Hematopoietic multipotent progenitor cell treated with erythropoietin and hydrocortisone succinate and interleukin-3 and kit ligand, for 17 days (in vitro differentiated cells): ENCODE results near the gene EXOC3L4.

ENCODE experiments used
- DNase-seq: peaks from one replicate; pipeline ENCODE4 v3.0.0-alpha.2; 2015; ENCODE audit warnings: low spot score

The EXOC3L4 gene

DNA sequence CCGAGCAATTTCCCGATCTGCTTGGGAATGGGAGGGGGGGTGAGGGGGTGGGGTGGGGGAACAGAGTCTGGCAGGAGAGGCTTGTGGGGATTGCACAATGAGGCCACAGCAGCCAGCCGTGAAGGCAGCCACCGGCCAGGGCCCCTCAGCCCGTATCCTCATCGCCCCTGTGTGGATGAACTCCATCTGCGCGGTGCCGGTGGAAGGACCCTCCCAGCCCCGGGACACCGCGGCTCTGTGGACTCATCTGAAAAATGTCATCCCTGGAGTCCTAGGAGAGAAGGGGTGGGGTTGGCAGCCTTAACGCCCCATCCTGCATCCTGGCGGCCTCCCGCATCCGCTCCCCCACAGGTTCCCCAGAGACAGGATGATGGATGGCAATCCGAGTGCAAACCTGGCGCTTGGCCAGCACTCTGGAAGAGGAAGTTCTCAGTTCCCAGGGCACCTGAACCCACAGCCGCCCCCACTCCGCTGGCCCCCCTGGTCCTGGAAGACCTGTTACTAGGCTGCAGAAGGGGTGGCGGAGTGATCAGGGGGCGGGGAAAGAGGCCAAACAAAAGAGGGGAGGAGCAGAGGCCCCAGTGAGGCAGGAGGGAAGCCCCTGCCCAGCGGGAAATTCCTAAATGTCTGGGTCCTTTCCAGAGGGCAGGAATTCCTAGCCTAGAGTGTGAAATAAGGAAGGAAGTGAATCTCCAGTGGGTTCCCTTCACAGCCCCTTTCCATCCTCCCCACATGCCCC lies 27.5 kb downstream of the EXOC3L4 start:
- DNase-seq = no peak

- no peak for DNase-seq
Observed at GRCh38 chr14:103122585-103122946, 28.0 kb downstream of the EXOC3L4 start.

GRCh38 chr14:103122947-103123633 lies 28.6 kb downstream of the EXOC3L4 start, which contains the start of gene TNFAIP2:
Gene TNFAIP2 (plus strand): TSS chr14:103123461. CDS start chr14:103126458, 2,997 bp downstream.
- no peak for DNase-seq

- no peak for DNase-seq
Observed at GRCh38 chr14:103123634-103124500, 29.3 kb downstream of the EXOC3L4 start.

- DNase-seq = no peak
Observed at GRCh38 chr14:103124501-103125001, 30.0 kb downstream of the EXOC3L4 start.

- no peak for DNase-seq
Observed at GRCh38 chr14:103125098-103126070, 30.9 kb downstream of the EXOC3L4 start.

GRCh38 chr14:103126088-103126872 lies 31.8 kb downstream of the EXOC3L4 start:
- no peak for DNase-seq

DNA sequence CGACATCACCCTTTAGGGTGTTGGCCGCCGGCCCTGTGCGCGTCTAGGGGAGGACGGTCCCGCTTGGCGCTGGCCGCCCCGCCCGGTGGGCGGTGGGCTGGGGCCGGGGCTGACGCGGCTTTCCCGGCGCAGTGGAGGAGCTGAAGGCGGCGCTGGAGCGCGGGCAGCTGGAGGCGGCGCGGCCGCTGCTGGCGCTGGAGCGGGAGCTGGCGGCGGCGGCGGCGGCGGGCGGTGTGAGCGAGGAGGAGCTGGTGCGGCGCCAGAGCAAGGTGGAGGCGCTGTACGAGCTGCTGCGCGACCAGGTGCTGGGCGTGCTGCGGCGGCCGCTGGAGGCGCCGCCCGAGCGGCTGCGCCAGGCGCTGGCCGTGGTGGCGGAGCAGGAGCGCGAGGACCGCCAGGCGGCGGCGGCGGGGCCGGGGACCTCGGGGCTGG lies 32.4 kb downstream of the EXOC3L4 start:
- no peak for DNase-seq

GRCh38 chr14:103127356-103127755 lies 32.8 kb downstream of the EXOC3L4 start:
- DNase-seq = no peak

DNA sequence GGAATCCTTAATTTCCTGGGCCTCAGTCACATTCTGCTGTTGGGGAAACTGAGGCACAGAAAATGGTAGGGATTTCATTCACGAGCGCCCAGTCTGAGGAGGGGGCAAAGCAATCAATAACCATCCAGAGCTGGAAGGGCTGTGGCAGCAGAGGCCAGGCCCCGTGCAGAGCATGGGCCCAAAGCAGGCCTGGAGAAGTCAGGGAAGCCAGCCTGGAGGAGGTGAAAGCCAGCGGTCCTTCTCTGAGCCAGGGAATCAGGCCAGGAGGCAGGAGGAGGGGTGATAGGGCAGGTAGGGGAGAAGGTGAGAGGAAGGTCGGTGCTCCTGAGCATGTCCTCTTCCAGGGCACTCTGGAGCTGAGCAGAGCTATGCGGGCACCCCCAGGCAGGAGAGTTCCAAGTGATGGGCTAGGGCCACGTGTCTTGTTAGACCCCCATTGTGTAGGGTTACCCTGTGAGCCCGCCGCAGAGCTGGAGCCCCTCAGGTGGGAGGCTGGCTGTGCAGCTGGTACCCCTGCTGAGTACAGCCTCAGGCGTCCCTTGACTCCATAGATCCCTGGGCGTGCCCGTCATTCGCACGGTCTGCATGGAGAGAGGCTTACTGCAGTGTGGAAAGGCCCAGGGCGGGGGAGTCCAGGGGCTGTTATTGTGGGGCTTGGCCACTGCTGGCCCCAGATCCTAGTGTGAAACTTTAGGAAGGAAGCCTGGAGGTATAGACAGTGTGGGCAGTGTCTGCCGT lies 33.5 kb downstream of the EXOC3L4 start:
- no peak for DNase-seq

GRCh38 chr14:103128631-103129300 lies 34.2 kb downstream of the EXOC3L4 start:
- no peak for DNase-seq

- DNase-seq = no peak
Observed at GRCh38 chr14:103129301-103130016, 34.9 kb downstream of the EXOC3L4 start.

GRCh38 chr14:103130017-103130764 lies 35.7 kb downstream of the EXOC3L4 start:
- no peak for DNase-seq

DNA sequence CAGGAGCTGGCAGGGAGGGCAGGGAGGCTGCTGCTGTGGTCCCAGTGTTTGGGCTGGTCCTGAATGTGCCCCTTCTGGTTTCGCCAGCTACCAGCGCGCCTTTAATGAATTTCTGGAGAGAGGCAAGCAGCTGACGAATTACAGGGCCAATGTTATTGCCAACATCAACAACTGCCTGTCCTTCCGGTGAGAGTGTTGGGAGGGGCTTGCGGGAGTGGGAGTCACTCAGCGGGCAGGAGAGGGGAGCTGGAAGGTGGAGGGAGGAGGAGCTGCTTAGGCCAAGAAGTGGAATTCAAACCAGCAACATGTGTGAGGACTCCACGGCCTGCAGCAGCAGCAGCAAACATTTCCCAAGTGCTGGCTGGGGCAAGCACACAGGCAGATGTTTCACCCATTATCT lies 36.4 kb downstream of the EXOC3L4 start:
- DNase-seq = no peak

DNA sequence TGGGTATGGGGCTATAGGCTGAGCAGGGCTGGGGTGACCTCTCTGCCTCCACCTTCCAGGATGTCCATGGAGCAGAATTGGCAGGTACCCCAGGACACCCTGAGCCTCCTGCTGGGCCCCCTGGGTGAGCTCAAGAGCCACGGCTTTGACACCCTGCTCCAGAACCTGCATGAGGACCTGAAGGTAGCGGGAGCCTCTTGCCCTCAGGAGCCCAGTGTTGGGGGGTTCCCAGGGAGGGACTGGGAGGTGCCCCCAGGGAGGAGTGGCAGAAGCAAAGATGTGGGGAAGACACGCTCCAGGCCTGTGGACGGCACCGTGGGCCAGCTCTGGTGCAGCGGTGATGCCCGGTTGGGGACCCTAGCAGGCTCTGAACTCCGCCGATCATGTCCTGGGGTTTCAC lies 37.1 kb downstream of the EXOC3L4 start:
- DNase-seq = no peak

- DNase-seq = no peak
Observed at GRCh38 chr14:103132381-103133209, 38.1 kb downstream of the EXOC3L4 start.
